Small intestine (tissue), 7 donors: Measurements from ENCODE around the gene BCAS3. TPM values are rescaled to one million over a fixed set of nuclear protein-coding genes. Genes with fewer than 3 reads are reported as not detected.

Experiments
- DNase-seq, 2 donors: peaks; one replicate each; pipeline versions ENCODE4 v3.0.0 to v3.0.0-alpha.2; 2013
- FAIRE-seq: peaks from 2 replicates; lab custom pipeline; 2012; peaks lifted over from hg19 to GRCh38; lab: Jason Lieb, UNC
- H3K27ac ChIP-seq, 3 donors: one replicate each; pipeline ENCODE4 v1.5.1; 2013; ENCODE audit warnings: low read length in 2 of 3, mild to moderate bottlenecking in 2 of 3, control low read depth in 1 of 3, inconsistent platforms in 1 of 3, low read depth in 1 of 3, moderate library complexity in 1 of 3
- H3K27me3 ChIP-seq, 3 donors: one replicate each; pipeline ENCODE4 v1.6.1; 2013; ENCODE audit warnings: low read length in 3 of 3, inconsistent platforms in 1 of 3; ENCODE audit not compliant: control insufficient read depth in 3 of 3, insufficient read depth in 3 of 3
- H3K36me3 ChIP-seq, 3 donors: one replicate each; pipeline ENCODE4 v1.6.1; 2013; ENCODE audit warnings: low read length in 3 of 3, inconsistent platforms in 1 of 3, low read depth in 1 of 3, mild to moderate bottlenecking in 1 of 3, moderate library complexity in 1 of 3; ENCODE audit not compliant: control insufficient read depth in 3 of 3, insufficient read depth in 2 of 3
- H3K4me1 ChIP-seq, 3 donors: one replicate each; pipeline ENCODE4 v1.6.1; 2013; ENCODE audit warnings: low read length in 2 of 3, inconsistent platforms in 1 of 3, low read depth in 1 of 3, mild to moderate bottlenecking in 1 of 3, moderate library complexity in 1 of 3; ENCODE audit not compliant: control insufficient read depth in 3 of 3, insufficient read depth in 2 of 3
- H3K4me3 ChIP-seq, 3 donors: one replicate each; pipeline ENCODE4 v1.5.1; 2013; ENCODE audit warnings: low read length in 3 of 3, control low read depth in 1 of 3, inconsistent platforms in 1 of 3, low read depth in 1 of 3, mild to moderate bottlenecking in 1 of 3, moderate library complexity in 1 of 3
- H3K9me3 ChIP-seq, 2 donors: one replicate each; pipeline ENCODE4 v1.6.1; 2013; ENCODE audit warnings: low read depth in 1 of 2, low read length in 1 of 2; ENCODE audit not compliant: control insufficient read depth in 2 of 2, insufficient read depth in 1 of 2
- WGBS, 3 donors: extraction: QIAGEN DNeasy Blood & Tissue Kit; methylation state at CpG; one replicate each; pipeline ENCODE4 v1.1.7; 2013; 5-methylcytosine and 5-hydroxymethylcytosine counted together
- polyA plus RNA-seq, 4 donors: library from polyadenylated mRNA; stranded (reverse) in 3 of 4; unstranded in 1 of 4; fragments of 200-250 nt in 3 of 4; fragments of 120-200 nt in 1 of 4; gene quantifications; one replicate each; pipeline versions ENCODE4 v1.2.1 to v1.2.3, GENCODE V29; 2013
- donor health status: healthy with polysubstance abuse.
- donor health status: control.
- donor health status: control.
- donor health status: Bipolar disorder and iron deficiency.
- donor health status: healthy.

Gene BCAS3
- polyA plus RNA-seq, 4 donors = 4.4 to 10.5 (median 4.8) TPM

- no peak for FAIRE-seq
- H3K36me3 ChIP-seq = no peaks in the 10 kb centered on the region
- no peaks in the 10 kb centered on the region for H3K9me3 ChIP-seq
- DNase-seq = no peak
- no peak overlapping the region for H3K27ac ChIP-seq
- no peaks in the 10 kb centered on the region for H3K27me3 ChIP-seq
- no peak overlapping the region for H3K4me3 ChIP-seq
- 72 to 87% (median 79%) methylated on average over 3 of the region's 3 CpGs for WGBS, 3 donors
- H3K4me1 ChIP-seq = no peaks in the 10 kb centered on the region
Measured at GRCh38 chr17:61048376-61049106, 370.9 kb downstream of the BCAS3 start.

- Histone ChIP-seq H3K4me1 (no peaks in the 10 kb centered on the region), H3K4me3 (no peak overlapping the region), H3K36me3 (no peaks in the 10 kb centered on the region), H3K9me3 (no peaks in the 10 kb centered on the region), H3K27ac (no peak overlapping the region), H3K27me3 (no peaks in the 10 kb centered on the region)
- WGBS, 3 donors = 74 to 82% (median 81%) methylated on average over 1 of the region's 1 CpG
- FAIRE-seq (no peak), DNase-seq (no peak)
Measured at GRCh38 chr17:61053469-61053868, 375.8 kb downstream of the BCAS3 start.

- no peaks in the 10 kb centered on the region for H3K36me3 ChIP-seq
- WGBS, 3 donors = 86 to 97% (median 94%) methylated on average over 1 of the region's 1 CpG
- FAIRE-seq (no peak), DNase-seq (no peak)
- H3K4me1 ChIP-seq = no peaks in the 10 kb centered on the region
- no peak overlapping the region for H3K27ac ChIP-seq
- no peaks in the 10 kb centered on the region for H3K27me3 ChIP-seq
- no peak overlapping the region for H3K4me3 ChIP-seq
- no peaks in the 10 kb centered on the region for H3K9me3 ChIP-seq
Measured at GRCh38 chr17:61054436-61054835, 376.8 kb downstream of the BCAS3 start.

- Histone ChIP-seq H3K4me3 (no peak overlapping the region), H3K27me3 (no peaks in the 10 kb centered on the region), H3K27ac (no peak overlapping the region), H3K4me1 (no peaks in the 10 kb centered on the region), H3K36me3 (no peaks in the 10 kb centered on the region), H3K9me3 (no peaks in the 10 kb centered on the region)
- no peak for DNase-seq
- WGBS, 3 donors = 73 to 83% (median 75%) methylated on average over 2 of the region's 2 CpGs
- FAIRE-seq = no peak
Measured at GRCh38 chr17:61057257-61057656, 379.6 kb downstream of the BCAS3 start.

GRCh38 chr17:61058066-61058465, 380.4 kb downstream of the BCAS3 start:
- 88 to 95% (median 93%) methylated on average over 3 of the region's 3 CpGs for WGBS, 3 donors
- Histone ChIP-seq H3K9me3 (no peaks in the 10 kb centered on the region), H3K27ac (no peak overlapping the region), H3K36me3 (no peaks in the 10 kb centered on the region), H3K27me3 (no peaks in the 10 kb centered on the region), H3K4me3 (no peak overlapping the region), H3K4me1 (no peaks in the 10 kb centered on the region)
- no peak for DNase-seq
- no peak for FAIRE-seq

- Histone ChIP-seq H3K27me3 (no peaks in the 10 kb centered on the region), H3K36me3 (no peaks in the 10 kb centered on the region), H3K27ac (no peak overlapping the region), H3K9me3 (no peaks in the 10 kb centered on the region), H3K4me1 (peaks cover 0 to 11% (median 4%) of the 10 kb centered on the region in 3 donors), H3K4me3 (no peak overlapping the region)
- FAIRE-seq (no peak), DNase-seq (no peak)
- 94 to 98% (median 95%) methylated on average over 2 of the region's 2 CpGs for WGBS, 3 donors
Measured at GRCh38 chr17:61063528-61063927, 385.9 kb downstream of the BCAS3 start.

GRCh38 chr17:61064087-61064951, 386.7 kb downstream of the BCAS3 start:
- 90 to 95% (median 94%) methylated on average over 1 of the region's 1 CpG for WGBS, 3 donors
- FAIRE-seq (no peak), DNase-seq (peak; percentile 27 to 69)
- H3K27ac ChIP-seq = no peak overlapping the region
- no peaks in the 10 kb centered on the region for H3K27me3 ChIP-seq
- no peak overlapping the region for H3K4me3 ChIP-seq
- H3K9me3 ChIP-seq = no peaks in the 10 kb centered on the region
- H3K36me3 ChIP-seq = no peaks in the 10 kb centered on the region
- H3K4me1 ChIP-seq = peaks cover 0 to 11% (median 4%) of the 10 kb centered on the region in 3 donors

GRCh38 chr17:61065263-61065773, 387.7 kb downstream of the BCAS3 start:
- FAIRE-seq = no peak
- Histone ChIP-seq H3K4me1 (peaks cover 0 to 11% (median 4%) of the 10 kb centered on the region in 3 donors), H3K27me3 (no peaks in the 10 kb centered on the region), H3K9me3 (no peaks in the 10 kb centered on the region), H3K27ac (peak overlapping the region in 1 of 3 donors; percentile 6), H3K4me3 (no peak overlapping the region), H3K36me3 (no peaks in the 10 kb centered on the region)
- peak; percentile 54 to 58 for DNase-seq
- WGBS, 3 donors = 5 to 18% (median 11%) methylated on average over 2 of the region's 2 CpGs
